GM19455 (cell line): ENCODE results near the gene TBXAS1.
A peak's percentile ranks its signal among the peaks of the same experiment; 100 is the strongest.
"Not testable (repeated sequence)": the region's sequence is repeated elsewhere in the genome, so short reads cannot be mapped to it uniquely, and the experiment has no call there.

Source experiments
- ATAC-seq: cut with Tn5 transposase; IDR thresholded peaks from one replicate; pipeline ENCODE4 v1.9.1; 2021; ENCODE audit not compliant: unreplicated experiment

The TBXAS1 gene

DNA sequence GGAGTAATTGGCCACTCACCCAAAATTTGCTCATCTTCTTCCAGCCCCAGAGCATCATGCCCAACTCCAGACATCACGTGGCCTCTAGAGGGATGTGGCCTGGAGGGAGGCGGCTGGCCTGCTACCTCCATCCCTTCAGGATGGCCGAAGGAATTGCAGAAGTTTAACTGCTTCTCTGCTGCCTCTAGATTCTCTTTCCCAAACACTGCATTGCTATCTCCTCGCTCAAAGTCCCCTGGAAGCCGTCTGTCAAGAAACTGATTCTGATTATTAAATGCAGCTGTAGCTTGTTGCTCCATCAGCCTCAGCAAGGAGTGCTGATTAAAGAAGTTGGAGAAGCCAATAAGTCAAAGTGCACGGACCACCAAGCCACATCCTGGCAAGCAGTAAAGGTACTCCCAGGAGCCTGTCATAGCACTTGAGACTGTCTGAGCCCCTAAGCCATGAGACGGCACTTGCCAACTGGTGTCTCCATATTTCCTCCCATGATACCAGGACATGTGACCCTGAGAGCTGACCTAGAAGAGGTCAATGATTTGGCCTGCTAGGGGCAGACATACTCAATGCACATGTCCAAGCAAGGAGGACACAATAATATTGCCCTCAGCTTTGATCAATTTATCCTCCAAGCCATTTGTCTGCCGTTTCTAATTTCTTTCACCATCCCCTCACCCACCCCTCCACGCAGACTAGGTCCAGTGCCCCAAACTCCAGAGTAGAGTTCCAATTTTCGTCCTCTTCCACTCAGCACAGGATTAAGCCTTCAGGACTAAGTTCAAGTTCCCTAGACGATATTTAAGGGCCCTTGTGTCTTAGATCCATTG is 84.2 kb downstream of the TBXAS1 start:
- no peak for ATAC-seq

DNA sequence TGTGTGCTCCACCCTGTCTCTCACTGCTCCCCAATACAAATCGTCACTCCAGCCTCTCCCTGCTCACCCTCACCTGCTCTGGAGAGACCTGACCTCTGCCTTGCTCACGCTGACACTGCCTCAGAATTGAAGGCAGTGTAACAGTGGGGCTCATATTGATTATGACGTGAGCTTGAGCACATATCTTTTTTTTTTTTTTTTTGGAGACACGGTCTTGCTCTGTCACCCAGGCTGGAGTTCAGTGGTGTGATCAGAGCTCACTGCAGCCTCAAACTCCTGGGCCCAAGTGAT is 84.7 kb downstream of the TBXAS1 start:
- no peak for ATAC-seq

- no peak for ATAC-seq
Observed at GRCh38 chr7:139914306-139915267, 85.5 kb downstream of the TBXAS1 start.

GRCh38 chr7:139915268-139915863 is 86.3 kb downstream of the TBXAS1 start:
- ATAC-seq: no peak

GRCh38 chr7:139915864-139916716 is 87.0 kb downstream of the TBXAS1 start:
- peak; percentile 91 for ATAC-seq

GRCh38 chr7:139916717-139917395 is 87.8 kb downstream of the TBXAS1 start:
- ATAC-seq: peak; percentile 79

DNA sequence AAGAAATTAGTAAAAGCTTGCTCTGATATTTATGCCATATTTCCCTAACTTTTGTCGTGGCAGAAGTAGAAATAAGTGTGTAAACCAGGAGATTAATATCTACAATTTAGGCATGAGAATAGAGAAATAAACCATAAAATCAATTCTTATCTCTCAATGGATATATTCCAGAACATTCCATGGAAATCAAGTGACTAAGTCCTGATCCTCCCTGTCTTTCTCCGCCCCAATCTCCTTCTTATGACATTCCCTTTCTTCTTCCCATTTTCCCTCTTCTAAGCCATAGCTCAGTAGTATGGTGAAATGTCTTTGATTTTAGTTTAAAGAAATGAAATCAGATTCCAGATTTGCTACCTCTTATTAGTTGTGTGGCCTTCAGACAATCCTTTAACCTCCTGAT is 88.8 kb downstream of the TBXAS1 start:
- no peak for ATAC-seq

- no peak for ATAC-seq
Observed at GRCh38 chr7:139918480-139918879, 89.4 kb downstream of the TBXAS1 start.

GRCh38 chr7:139923090-139923489 is 94.0 kb downstream of the TBXAS1 start:
- no peak for ATAC-seq

GRCh38 chr7:139924461-139924860 is 95.4 kb downstream of the TBXAS1 start:
- no peak for ATAC-seq

- ATAC-seq: not testable (repeated sequence)
Observed at GRCh38 chr7:139929221-139929620, 100.2 kb downstream of the TBXAS1 start.

DNA sequence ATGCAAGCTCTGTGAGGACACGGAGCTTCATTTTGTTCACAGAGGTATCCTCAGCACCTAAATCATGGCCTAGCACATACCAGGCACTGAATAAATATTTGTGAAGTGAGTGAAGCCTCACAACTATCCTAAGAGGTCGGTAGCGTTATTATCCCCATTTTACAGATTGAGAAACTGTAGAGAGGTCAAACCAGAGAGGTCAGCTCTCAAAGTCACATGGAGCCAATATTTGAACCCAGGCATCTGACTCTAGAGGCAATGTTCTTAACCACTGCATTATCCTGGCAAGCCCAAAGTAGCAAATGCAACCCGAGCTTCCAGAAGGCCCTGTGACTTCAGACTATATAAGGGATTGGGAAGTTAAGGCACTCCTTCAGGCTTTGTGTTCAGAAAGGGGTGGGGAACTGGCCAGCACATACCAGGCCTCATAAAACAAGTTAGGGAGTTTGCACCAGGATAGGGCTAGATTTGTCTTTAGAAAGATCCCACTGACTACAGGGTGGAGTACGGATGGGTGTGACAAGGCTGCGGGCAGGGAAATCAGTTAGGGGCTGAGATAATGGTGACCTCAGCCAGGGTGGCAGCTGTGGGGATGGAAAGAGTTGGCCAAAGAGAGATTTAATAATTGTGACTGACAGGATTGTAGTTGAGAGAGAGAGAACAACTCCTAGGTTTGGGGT is 101.4 kb downstream of the TBXAS1 start:
- ATAC-seq: no peak

DNA sequence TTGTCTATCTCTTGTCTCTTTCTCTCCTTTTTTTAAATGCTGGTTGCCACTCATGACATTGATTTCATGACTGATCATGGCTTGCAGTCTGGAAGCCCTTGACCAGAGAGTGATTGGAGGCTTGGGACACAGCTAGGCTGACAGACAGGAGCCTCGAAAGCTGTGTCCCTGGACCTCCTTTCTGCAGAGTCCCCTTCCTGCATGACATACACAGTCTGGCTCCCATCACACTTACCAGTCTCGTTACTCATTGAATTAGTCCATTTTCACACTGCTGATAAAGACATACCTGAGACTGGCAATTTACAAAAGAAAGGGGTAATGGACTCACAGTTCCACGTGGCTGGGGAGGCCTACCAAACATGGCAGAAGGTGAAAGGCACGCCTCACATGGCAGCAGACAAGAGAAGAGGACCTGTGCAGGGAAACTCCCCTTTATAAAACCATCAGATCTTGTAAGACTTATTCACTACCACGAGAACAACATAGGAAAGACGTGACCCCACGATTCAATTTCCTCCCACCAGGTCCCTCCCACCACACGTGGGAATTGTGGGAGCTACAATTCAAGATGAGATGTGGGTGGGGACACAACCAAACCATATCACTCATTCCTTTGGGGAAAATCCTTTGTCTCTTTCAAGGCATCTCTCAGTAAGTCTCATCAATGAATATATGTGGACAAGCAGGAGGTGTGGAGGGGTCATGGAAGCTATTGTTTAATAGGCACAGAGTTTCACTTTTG is 102.3 kb downstream of the TBXAS1 start:
- no peak for ATAC-seq

GRCh38 chr7:139932531-139932930 is 103.5 kb downstream of the TBXAS1 start:
- ATAC-seq: no peak

GRCh38 chr7:139936760-139937310 is 107.8 kb downstream of the TBXAS1 start:
- ATAC-seq: no peak

- no peak for ATAC-seq
Observed at GRCh38 chr7:139937715-139938114, 108.7 kb downstream of the TBXAS1 start.

DNA sequence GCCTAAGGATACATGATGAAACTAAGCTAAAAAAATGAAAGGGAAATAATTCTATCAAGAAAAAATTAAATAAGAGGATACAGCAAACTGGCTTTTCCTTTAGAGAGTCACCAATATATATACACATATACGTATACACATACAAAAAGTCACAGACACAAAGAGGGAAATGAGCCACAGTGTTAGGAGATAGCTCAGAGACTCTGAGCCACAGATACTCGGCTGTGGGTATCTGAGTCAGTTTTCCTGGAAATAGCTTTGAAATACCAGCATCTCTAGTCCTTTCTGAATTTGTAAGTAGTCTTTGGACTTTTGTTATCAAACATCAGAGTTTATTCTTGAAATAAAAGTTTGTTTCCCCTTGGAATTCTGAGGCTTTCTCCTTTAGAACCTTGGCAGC is 111.8 kb downstream of the TBXAS1 start:
- no peak for ATAC-seq

- ATAC-seq: no peak
Observed at GRCh38 chr7:139941421-139941820, 112.4 kb downstream of the TBXAS1 start.

GRCh38 chr7:139941866-139942265 is 112.8 kb downstream of the TBXAS1 start:
- no peak for ATAC-seq
